ENCODE measurements around the gene APRT. TPM values are rescaled to one million over a fixed set of nuclear protein-coding genes. Genes with fewer than 3 reads are reported as not detected.

The APRT gene
- total RNA-seq, 1 donor from 2014 or later = 53.4 TPM

GRCh38 chr16:88759976-88760350, 51.8 kb downstream of the APRT start:
- Mint-ChIP-seq H3K27me3 (ENCODE audit: insufficient read depth, low read depth) (no peaks in the 10 kb centered on the region), H3K27ac (peak overlapping the region; percentile 66), H3K4me1 (peaks cover 20% of the 10 kb centered on the region), H3K9me3 (no peaks in the 10 kb centered on the region), H3K36me3 (no peaks in the 10 kb centered on the region), H3K4me3 (no peak overlapping the region)
- no peak overlapping the region for H3K9ac ChIP-seq
- H3K9me3 ChIP-seq (ENCODE audit: low read depth) = no peaks in the 10 kb centered on the region
- H3K79me2 ChIP-seq (ENCODE audit: low read depth) = no peaks in the 10 kb centered on the region
- no peak overlapping the region for H3K4me2 ChIP-seq
- H3F3A ChIP-seq (ENCODE audit: low read depth) = peaks cover 25% of the 10 kb centered on the region
- H3K36me3 ChIP-seq = no peaks in the 10 kb centered on the region
- no peak overlapping the region for H3K4me3 ChIP-seq
- H3K4me1 ChIP-seq = peaks cover 22% of the 10 kb centered on the region
- H3K27me3 ChIP-seq = no peaks in the 10 kb centered on the region
- no peaks in the 10 kb centered on the region for H4K20me1 ChIP-seq (ENCODE audit: low read depth)
- no peak overlapping the region for H3K27ac ChIP-seq
- no peak for TF ChIP-seq EZH2phosphoT487 (IDR thresholded peaks at IDR 0.05)
- no peak for TF ChIP-seq EZH2 (IDR thresholded peaks at IDR 0.05)
- no peak for TF ChIP-seq CTCF (IDR thresholded peaks at IDR 0.05)
- no peak for DNase-seq (ENCODE audit: low spot score)
- H2AFZ ChIP-seq (replicated peaks) = no peak overlapping the region

Other genes starting within 250 kb of the APRT start
- gene ZC3H18, start 241.5 kb downstream of the APRT start, total RNA-seq (ENCODE audit: low replicate concordance) = 24.2 and 38.6 TPM in 2 replicates
- not detected in 2 replicates for gene IL17C, start 173.4 kb downstream of the APRT start, total RNA-seq (ENCODE audit: low replicate concordance)
- 29.9 and 101 TPM in 2 replicates for gene CYBA, start 160.9 kb downstream of the APRT start, total RNA-seq (ENCODE audit: low replicate concordance)
- 12.7 and 53.7 TPM in 2 replicates for gene MVD, start 148.8 kb downstream of the APRT start, total RNA-seq (ENCODE audit: low replicate concordance)
- 0.71 TPM in 1 of 2 replicates, not detected in the other for gene SNAI3, start 125.4 kb downstream of the APRT start, total RNA-seq (ENCODE audit: low replicate concordance)
- gene RNF166, start 105.5 kb downstream of the APRT start, total RNA-seq (ENCODE audit: low replicate concordance) = 11.1 and 30.1 TPM in 2 replicates
- 4.7 and 11.0 TPM in 2 replicates for gene CTU2, start 105.4 kb downstream of the APRT start, total RNA-seq (ENCODE audit: low replicate concordance)
- 5.5 and 26.9 TPM in 2 replicates for gene PIEZO1, start 26.7 kb downstream of the APRT start, total RNA-seq (ENCODE audit: low replicate concordance)
- 7.8 and 57.9 TPM in 2 replicates for gene CDT1, start 8.1 kb downstream of the APRT start, total RNA-seq (ENCODE audit: low replicate concordance)
- gene GALNS, start 45.0 kb upstream of the APRT start, total RNA-seq (ENCODE audit: low replicate concordance) = 5.0 and 11.6 TPM in 2 replicates
- gene TRAPPC2L, start 45.2 kb upstream of the APRT start, total RNA-seq (ENCODE audit: low replicate concordance) = 31.8 and 48.5 TPM in 2 replicates
- gene PABPN1L, start 54.7 kb upstream of the APRT start, total RNA-seq (ENCODE audit: low replicate concordance) = not detected in 2 replicates
- gene CBFA2T3, start 165.3 kb upstream of the APRT start, total RNA-seq (ENCODE audit: low replicate concordance) = 0.15 and 0.22 TPM in 2 replicates

Data from neural progenitor cell (in vitro differentiated cells).